Neural progenitor cell (in vitro differentiated cells): ENCODE data around the gene NKX6-1. TPM values are rescaled to one million over a fixed set of nuclear protein-coding genes. Genes with fewer than 3 reads are reported as not detected.

Source experiments
- DNase-seq: peaks from one replicate; pipeline ENCODE4 v3.0.0-alpha.2; 2016; ENCODE audit warnings: low spot score
- H2AFZ ChIP-seq: fragments of 200-600 bp; sonication (generic); replicated peaks from 2 replicates; pipeline ENCODE4 v1.6.1; 2016; ENCODE audit warnings: antibody characterized with exemption
- H3F3A ChIP-seq: fragments of 200-600 bp; sonication (generic); 2 replicates; pipeline ENCODE4 v1.6.1; 2016; ENCODE audit warnings: antibody characterized with exemption, low read depth
- H3K27ac ChIP-seq: fragments of 200-600 bp; sonication (generic); 2 replicates; pipeline ENCODE4 v1.5.1; 2016; ENCODE audit warnings: mild to moderate bottlenecking
- H3K27me3 ChIP-seq: fragments of 200-600 bp; sonication (generic); 2 replicates; pipeline ENCODE4 v1.6.1; 2016; ENCODE audit warnings: mild to moderate bottlenecking, moderate library complexity
- H3K36me3 ChIP-seq: fragments of 200-600 bp; sonication (generic); 2 replicates; pipeline ENCODE4 v1.5.1; 2016
- H3K4me1 ChIP-seq: fragments of 200-600 bp; sonication (generic); 2 replicates; pipeline ENCODE4 v1.6.1; 2016; ENCODE audit warnings: mixed run types
- H3K4me2 ChIP-seq: fragments of 200-600 bp; sonication (generic); 2 replicates; pipeline ENCODE4 v1.6.1; 2016
- H3K4me3 ChIP-seq: fragments of 200-600 bp; sonication (generic); 2 replicates; pipeline ENCODE4 v1.5.1; 2016
- H3K79me2 ChIP-seq: fragments of 200-600 bp; sonication (generic); 2 replicates; pipeline ENCODE4 v1.6.1; 2016; ENCODE audit warnings: low read depth
- H3K9ac ChIP-seq: fragments of 200-600 bp; sonication (generic); 2 replicates; pipeline ENCODE4 v1.6.1; 2016
- H3K9me3 ChIP-seq: fragments of 200-600 bp; sonication (generic); 2 replicates; pipeline ENCODE4 v1.5.1; 2016; ENCODE audit warnings: low read depth
- H4K20me1 ChIP-seq: fragments of 200-600 bp; sonication (generic); 2 replicates; pipeline ENCODE4 v1.6.1; 2016; ENCODE audit warnings: low read depth
- H3K27ac Mint-ChIP-seq: 3 replicates; pipeline ENCODE4 v1.8.0; 2021; ENCODE audit warnings: mixed read lengths
- H3K27me3 Mint-ChIP-seq: 2 replicates; pipeline ENCODE4 v1.8.0; 2022; ENCODE audit warnings: low read depth, mild to moderate bottlenecking, inconsistent platforms, moderate library complexity, mixed read lengths; ENCODE audit not compliant: insufficient read depth
- H3K36me3 Mint-ChIP-seq: 3 replicates; pipeline ENCODE4 v1.8.0; 2021; ENCODE audit warnings: mixed read lengths
- H3K4me1 Mint-ChIP-seq: 3 replicates; pipeline ENCODE4 v1.8.0; 2021; ENCODE audit warnings: mixed read lengths
- H3K4me3 Mint-ChIP-seq: 3 replicates; pipeline ENCODE4 v1.8.0; 2021; ENCODE audit warnings: mild to moderate bottlenecking, moderate library complexity, mixed read lengths
- H3K9me3 Mint-ChIP-seq: 3 replicates; pipeline ENCODE4 v1.8.0; 2020; ENCODE audit warnings: mixed read lengths
- CTCF ChIP-seq: fragments of 200-600 bp; sonication (generic); IDR thresholded peaks from 2 replicates; pipeline ENCODE4 v1.5.1; 2017; ENCODE audit warnings: antibody characterized with exemption, mild to moderate bottlenecking
- EZH2 ChIP-seq: fragments of 200-600 bp; sonication (generic); IDR thresholded peaks from 2 replicates; pipeline ENCODE4 v1.6.1; 2017; ENCODE audit warnings: antibody characterized with exemption, mild to moderate bottlenecking, moderate library complexity
- EZH2phosphoT487 ChIP-seq: fragments of 200-600 bp; sonication (generic); IDR thresholded peaks from 2 replicates; pipeline ENCODE4 v1.6.1; 2017; ENCODE audit warnings: antibody characterized with exemption
- total RNA-seq: library from RNA; depleted of rRNA; stranded (reverse); fragments of >200 nt; gene quantifications from 2 replicates; pipeline ENCODE4 v1.2.3, GENCODE V29; 2015; ENCODE audit warnings: low replicate concordance

The NKX6-1 gene
- total RNA-seq, 1 donor from 2014 or later: 0.79 TPM

DNA sequence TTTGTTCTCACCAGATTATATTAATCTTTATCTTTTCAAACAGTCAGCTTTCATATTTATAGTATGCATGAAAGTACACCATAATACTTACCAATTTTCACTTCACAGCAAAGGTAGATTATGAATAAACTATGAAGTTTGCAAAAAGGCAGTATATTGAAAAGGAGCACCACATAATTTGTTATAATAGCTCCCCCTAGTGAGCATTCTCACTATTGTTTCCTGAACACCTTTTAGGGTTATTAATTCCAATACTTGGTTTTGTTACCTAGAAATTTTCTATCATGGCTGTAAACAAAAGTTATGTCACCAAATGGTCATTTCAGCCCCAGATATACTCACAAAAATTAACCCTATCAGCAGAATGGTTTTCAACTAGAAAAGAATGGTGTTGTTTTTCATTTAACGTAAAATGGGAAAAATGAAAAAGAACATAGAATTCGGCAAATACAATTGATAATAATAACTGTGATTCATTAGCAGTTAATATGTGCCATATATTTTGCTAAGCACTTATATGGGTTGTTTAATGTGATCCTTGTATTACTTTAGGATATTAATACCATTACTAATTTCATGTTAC lies 30.2 kb upstream of the NKX6-1 start:
- Histone ChIP-seq H3K4me1 (no peaks in the 10 kb centered on the region), H3K9me3 (no peaks in the 10 kb centered on the region), H3K27me3 (no peaks in the 10 kb centered on the region), H3K27ac (no peak overlapping the region), H3F3A (no peaks in the 10 kb centered on the region), H2AFZ (no peak overlapping the region), H3K79me2 (no peaks in the 10 kb centered on the region), H3K4me3 (no peak overlapping the region), H4K20me1 (no peaks in the 10 kb centered on the region), H3K4me2 (no peak overlapping the region), H3K9ac (no peak overlapping the region), H3K36me3 (no peaks in the 10 kb centered on the region)
- no peak overlapping the region for H3K4me3 Mint-ChIP-seq
- H3K27me3 Mint-ChIP-seq: peaks cover 2% of the 10 kb centered on the region
- no peaks in the 10 kb centered on the region for H3K36me3 Mint-ChIP-seq
- no peak overlapping the region for H3K27ac Mint-ChIP-seq
- H3K4me1 Mint-ChIP-seq: peaks cover 7% of the 10 kb centered on the region
- peaks cover 10% of the 10 kb centered on the region for H3K9me3 Mint-ChIP-seq
- no peak for TF ChIP-seq EZH2phosphoT487
- no peak for TF ChIP-seq EZH2
- TF ChIP-seq CTCF: peak; percentile 93
- peak; percentile 56 for DNase-seq

- DNase-seq: no peak
- Histone ChIP-seq H3F3A (no peaks in the 10 kb centered on the region), H3K27me3 (no peaks in the 10 kb centered on the region), H3K79me2 (no peaks in the 10 kb centered on the region), H3K9me3 (no peaks in the 10 kb centered on the region), H3K36me3 (no peaks in the 10 kb centered on the region), H2AFZ (no peak overlapping the region), H3K9ac (no peak overlapping the region), H4K20me1 (no peaks in the 10 kb centered on the region), H3K4me3 (no peak overlapping the region), H3K27ac (no peak overlapping the region), H3K4me1 (no peaks in the 10 kb centered on the region), H3K4me2 (no peak overlapping the region)
- no peaks in the 10 kb centered on the region for H3K36me3 Mint-ChIP-seq
- H3K9me3 Mint-ChIP-seq: peaks cover 4% of the 10 kb centered on the region
- no peak overlapping the region for H3K27ac Mint-ChIP-seq
- peaks cover 2% of the 10 kb centered on the region for H3K27me3 Mint-ChIP-seq
- no peak for TF ChIP-seq CTCF
- TF ChIP-seq EZH2phosphoT487: no peak
- TF ChIP-seq EZH2: no peak
- H3K4me1 Mint-ChIP-seq: peaks cover 7% of the 10 kb centered on the region
- no peak overlapping the region for H3K4me3 Mint-ChIP-seq
Measured at GRCh38 chr4:84527391-84527790, 28.3 kb upstream of the NKX6-1 start.

- Histone ChIP-seq H3K27ac (no peak overlapping the region), H3K4me1 (no peaks in the 10 kb centered on the region), H3K4me3 (no peak overlapping the region), H3F3A (no peaks in the 10 kb centered on the region), H3K9me3 (no peaks in the 10 kb centered on the region), H3K79me2 (no peaks in the 10 kb centered on the region), H2AFZ (no peak overlapping the region), H3K9ac (no peak overlapping the region), H3K27me3 (no peaks in the 10 kb centered on the region), H4K20me1 (no peaks in the 10 kb centered on the region), H3K4me2 (no peak overlapping the region), H3K36me3 (no peaks in the 10 kb centered on the region)
- TF ChIP-seq CTCF: no peak
- no peak for TF ChIP-seq EZH2
- Mint-ChIP-seq H3K27ac (no peak overlapping the region), H3K9me3 (no peaks in the 10 kb centered on the region), H3K4me1 (peaks cover 5% of the 10 kb centered on the region), H3K27me3 (peaks cover 8% of the 10 kb centered on the region), H3K36me3 (no peaks in the 10 kb centered on the region), H3K4me3 (no peak overlapping the region)
- DNase-seq: no peak
Measured at GRCh38 chr4:84515075-84515474, 16.0 kb upstream of the NKX6-1 start.
